K562 (cell line): ENCODE measurements around the gene MERTK. TPM values are rescaled to one million over a fixed set of nuclear protein-coding genes. Genes with fewer than 3 reads are reported as not detected.
A peak's percentile ranks its signal among the peaks of the same experiment; 100 is the strongest.

ENCODE experiments used
- ATAC-seq: fragments of 200-7000 bp; cut with Tn5 transposase; 3 replicates; pipeline ENCODE4 v1.9.1; 2020; ENCODE audit warnings: moderate library complexity
- BruUV-seq: library from RNA; stranded (reverse); fragments of 400-500 nt; replicated peaks from 2 replicates; lab custom pipeline; 2021; lab: Mats Ljungman, UMichigan
- CTCF ChIA-PET: fragments of 300-600 bp; formaldehyde crosslinking; extraction: SDS; loops from one replicate; lab custom pipeline; 2021; ENCODE audit warnings: low intra/inter-chr PET ratio; lab: Yijun Ruan, JAX
- POLR2A ChIA-PET: fragments of 300-600, 350-650 bp; sonication (Branson Sonifier 250); formaldehyde crosslinking; extraction: SDS; loops from one replicate; lab custom pipeline; 2021; ENCODE audit warnings: antibody characterized with exemption, inconsistent platforms; lab: Yijun Ruan, JAX
- DNase-seq, 4 experiments: peaks; one replicate each; pipeline versions ENCODE4 v3.0.0 to v3.0.0-alpha.2; 2011 to 2018; ENCODE audit warnings: low spot score in 3 of 4, mixed read lengths in 3 of 4; ENCODE audit errors: extremely low read depth in 1 of 4
- FAIRE-seq: peaks from 2 replicates; lab custom pipeline; 2011; peaks lifted over from hg19 to GRCh38; lab: Jason Lieb, UNC
- H2AFZ ChIP-seq: 2 replicates; pipeline ENCODE4 v1.6.0; 2011; ENCODE audit warnings: low read depth, low read length, control low read depth, inconsistent platforms
- H3K27ac ChIP-seq: fragments of 200-600 bp; 3 replicates; pipeline ENCODE4 v1.8.0; 2011; ENCODE audit warnings: low read depth, mild to moderate bottlenecking, control low read depth, inconsistent platforms, low read length, moderate library complexity, mixed read lengths; ENCODE audit errors: extremely low read depth
- H3K27me3 ChIP-seq, 2 experiments: fragments of 300-600 bp in 1 of 2; 2 replicates in 1 of 2; 3 replicates in 1 of 2; pipeline versions ENCODE4 v1.6.0 to v1.8.0; 2011; ENCODE audit warnings: inconsistent platforms in 2 of 2, low read length in 2 of 2, mild to moderate bottlenecking in 1 of 2, mixed read lengths in 1 of 2, moderate library complexity in 1 of 2; ENCODE audit not compliant: control insufficient read depth in 2 of 2, insufficient read depth in 2 of 2
- H3K36me3 ChIP-seq: fragments of 300-600 bp; 3 replicates; pipeline ENCODE4 v1.8.0; 2011; ENCODE audit warnings: mild to moderate bottlenecking, low read length, inconsistent platforms; ENCODE audit not compliant: control insufficient read depth, insufficient read depth
- H3K4me1 ChIP-seq, 2 experiments: fragments of 200-600 bp in 1 of 2; replicated peaks in 1 of 2; 2 replicates in 1 of 2; 3 replicates in 1 of 2; pipeline versions ENCODE4 v1.5.1 to v1.8.0; 2011; ENCODE audit warnings: inconsistent platforms in 2 of 2, low read length in 2 of 2, mild to moderate bottlenecking in 1 of 2, mixed read lengths in 1 of 2, moderate library complexity in 1 of 2; ENCODE audit not compliant: control insufficient read depth in 2 of 2, insufficient read depth in 2 of 2
- H3K4me2 ChIP-seq: 2 replicates; pipeline ENCODE4 v1.6.1; 2011; ENCODE audit warnings: low read length, control low read depth, inconsistent platforms, mixed read lengths; ENCODE audit not compliant: insufficient read depth
- H3K4me3 ChIP-seq: fragments of 200-600 bp; sonication (generic), shearing (Covaris generic); 2 replicates; pipeline ENCODE4 v1.5.1; 2016; ENCODE audit warnings: control low read depth, inconsistent platforms
- H3K79me2 ChIP-seq: fragments of 200-600 bp; 3 replicates; pipeline ENCODE4 v1.8.0; 2011; ENCODE audit warnings: low read length, inconsistent platforms; ENCODE audit not compliant: control insufficient read depth, insufficient read depth
- H3K9ac ChIP-seq, 2 experiments: 2 replicates each; pipeline versions ENCODE4 v1.6.0 to v1.6.1; 2011; ENCODE audit warnings: low read depth in 2 of 2, low read length in 2 of 2, control low read depth in 1 of 2, inconsistent platforms in 1 of 2, mild to moderate bottlenecking in 1 of 2, mixed read lengths in 1 of 2; ENCODE audit not compliant: insufficient read depth in 1 of 2
- H3K9me1 ChIP-seq: one replicate; pipeline ENCODE4 v1.6.0; 2011; ENCODE audit warnings: inconsistent platforms, mild to moderate bottlenecking, low read length, moderate library complexity; ENCODE audit not compliant: control insufficient read depth, insufficient read depth
- H3K9me3 ChIP-seq: replicated peaks from 2 replicates; pipeline ENCODE4 v1.5.1; 2011; ENCODE audit warnings: low read depth, low read length, inconsistent platforms; ENCODE audit not compliant: control insufficient read depth, insufficient read depth
- H4K20me1 ChIP-seq: replicated peaks from 2 replicates; pipeline ENCODE4 v1.6.1; 2011; ENCODE audit warnings: low read length, inconsistent platforms, mixed read lengths; ENCODE audit not compliant: control insufficient read depth, insufficient read depth
- ILF3 ChIP-seq: fragments of 450-650 bp; IDR thresholded peaks from 2 replicates; pipeline ENCODE4 v1.6.1; 2018; ENCODE audit warnings: antibody characterized with exemption, mild to moderate bottlenecking, moderate library complexity, borderline replicate concordance
- KDM5B ChIP-seq: fragments of 200-600 bp; sonication (generic); IDR thresholded peaks from 2 replicates; pipeline ENCODE4 v1.6.1; 2012; ENCODE audit warnings: low read depth, mild to moderate bottlenecking, moderate library complexity, low read length, control low read depth, inconsistent platforms; ENCODE audit not compliant: insufficient replicate concordance
- ZNF165 ChIP-seq: fragments of 250-450 bp; sonication (Bioruptor Pico); IDR thresholded peaks from 2 replicates; pipeline ENCODE4 v1.4.0; 2020; ENCODE audit warnings: borderline replicate concordance
- ZNF584 ChIP-seq: fragments of 200-800 bp; sonication (Bioruptor generic); IDR thresholded peaks from 2 replicates; pipeline ENCODE4 v1.6.1; 2016; ENCODE audit warnings: low read depth, mild to moderate bottlenecking, missing genetic modification characterization, missing compliant biosample characterization
- WGBS: fragments of 100-300 bp; shearing (Covaris generic); methylation state at CpG from one replicate; pipeline ENCODE4 v1.1.6; 2016; ENCODE audit warnings: low coverage, mixed read lengths; ENCODE audit not compliant: insufficient coverage; ENCODE audit errors: missing lambda C conversion rate; 5-methylcytosine and 5-hydroxymethylcytosine counted together
- in situ Hi-C: fragments of 300-500 bp; cut with MboI; formaldehyde crosslinking; loops from 4 replicates; pipeline ENCODE4 v1.15.0; 2018; ENCODE audit warnings: inconsistent platforms, mixed read lengths
- intact Hi-C: fragments of 100-400 bp; cut with micrococcal nuclease; formaldehyde crosslinking; loops from 2 replicates; pipeline ENCODE4 v1.14.2; 2022
- polyA plus RNA-seq, 8 experiments: library from polyadenylated mRNA; depleted of rRNA in 4 of 8; stranded (reverse) in 5 of 8; unstranded in 3 of 8; fragments of >200 nt; fragmentation: Nextera tagmentation in 2 of 8; fragmentation: Illumina TruSeq in 1 of 8; extraction: Ambion mirVana in 2 of 8; extraction: Trizol in 1 of 8; gene quantifications; 2 replicates each; pipeline versions ENCODE4 v1.2.1 to v1.2.3, GENCODE V29; 2011 to 2014; ENCODE audit warnings: inconsistent platforms in 1 of 8, missing spikeins in 1 of 8
- total RNA-seq, 7 experiments: library from RNA; depleted of rRNA in 6 of 7; stranded (reverse); fragments of >200 nt in 6 of 7; fragmentation: Illumina TruSeq in 2 of 7; extraction: Trizol in 2 of 7; gene quantifications; 2 replicates each; pipeline versions ENCODE4 v1.2.1 to v1.2.3, GENCODE V29; 2011 to 2021; ENCODE audit warnings: low replicate concordance in 1 of 7

The MERTK gene
- total and polyA plus RNA-seq, 9 of the 15 experiments (the other 6 are each of a cell fraction or from before 2014, with no cell fraction given): 0.23 to 1.6 (median 0.74) TPM

GRCh38 chr2:111905990-111906735, 7.8 kb downstream of the MERTK start:
- no TSS peak for BruUV-seq
- H2AFZ ChIP-seq: peak overlapping the region; percentile 64
- no peaks in the 10 kb centered on the region for H3K27me3 ChIP-seq
- ATAC-seq (no peak), FAIRE-seq (no peak), DNase-seq (peak in 1 of 4 experiments; percentile 2)
- no peaks in the 10 kb centered on the region for H3K9me1 ChIP-seq
- H3K4me1 ChIP-seq: peaks cover 6 to 26% of the 10 kb centered on the region in 2 experiments; a peak in 4 of 5 replicates
- no peak overlapping the region for H3K4me2 ChIP-seq
- ChIA-PET POLR2A (interaction anchor here (0.7 kb wide), 1 partner anchor 739 kb away, joined by 3 read pairs; no protein-coding TSS in a partner anchor), CTCF (no interaction called here)
- no peaks in the 10 kb centered on the region for H4K20me1 ChIP-seq
- H3K9ac ChIP-seq: no peak overlapping the region
- H3K79me2 ChIP-seq: no peaks in the 10 kb centered on the region
- intact Hi-C loops: no loop called here
- WGBS: 38% methylated on average over 4 of the region's 4 CpGs
- TF ChIP-seq ILF3 (no peak), ZNF165 (CRISPR knock-in tag) (no peak), KDM5B (no peak), ZNF584 (no peak)
- no peak overlapping the region for H3K27ac ChIP-seq
- H3K9me3 ChIP-seq: no peaks in the 10 kb centered on the region
- H3K36me3 ChIP-seq: no peaks in the 10 kb centered on the region
- in situ Hi-C loops: loop anchor here (5.0 to 10.0 kb wide), 2 partner anchors 126 to 679 kb away; partner anchors contain the start of gene CHCHD5
- no peak overlapping the region for H3K4me3 ChIP-seq
